Measurements from ENCODE around the gene TTLL5. TPM values are rescaled to one million over a fixed set of nuclear protein-coding genes. Genes with fewer than 3 reads are reported as not detected.

TTLL5 gene
- total and polyA plus RNA-seq, 2 of the 13 experiments (the other 11 are each of a cell fraction or from before 2014, with no cell fraction given): 11.8 to 18.8 TPM

- peak overlapping the region; percentile 31 for H3K27ac ChIP-seq (ENCODE audit: extremely low read length, insufficient read depth, low read length)
- peak; percentile 36; the same call in 1 of the 2 replicates for TF ChIP-seq CREM (IDR thresholded peaks at IDR 0.05)
- TF ChIP-seq CREM (CRISPR knock-in tag; IDR thresholded peaks at IDR 0.05): no peak
- no peak for TF ChIP-seq ATF2 (CRISPR knock-in tag; IDR thresholded peaks at IDR 0.05)
- peak; percentile 78 for TF ChIP-seq CREB1 (IDR thresholded peaks at IDR 0.05)
- peak; percentile 48 for TF ChIP-seq CREB1 (CRISPR knock-in tag; IDR thresholded peaks at IDR 0.05)
- TF ChIP-seq CCDC6 (CRISPR knock-in tag; IDR thresholded peaks at IDR 0.05): no peak
- TF ChIP-seq SOX6 (IDR thresholded peaks at IDR 0.05): no peak
- peak; percentile 48; the same call in 1 of the 2 replicates for TF ChIP-seq SOX6 (CRISPR knock-in tag; IDR thresholded peaks at IDR 0.05)
- TF ChIP-seq FOXA3 (CRISPR knock-in tag; IDR thresholded peaks at IDR 0.05): peak; percentile 76; the same call in 1 of the 2 replicates
- peak; percentile 53; the same call in 1 of the 2 replicates for TF ChIP-seq FOXJ3 (CRISPR knock-in tag; IDR thresholded peaks at IDR 0.05; ENCODE audit: borderline replicate concordance)
- TF ChIP-seq NR2C2 (CRISPR knock-in tag; IDR thresholded peaks at IDR 0.05; ENCODE audit: borderline replicate concordance): 0 out of 2 replicates have a peak, but pooled peaks have one; percentile 19
- TF ChIP-seq FOXA1 (IDR thresholded peaks at IDR 0.05): peak; percentile 73
- TF ChIP-seq FOXA1 (CRISPR knock-in tag; IDR thresholded peaks at IDR 0.05): peak; percentile 65
- no peak for TF ChIP-seq CBX2 (IDR thresholded peaks at IDR 0.05; ENCODE audit: low read depth, low read length)
- TF ChIP-seq CBX2 (CRISPR knock-in tag; IDR thresholded peaks at IDR 0.05; ENCODE audit: low read depth): no peak
- no peak for TF ChIP-seq YY1 (IDR thresholded peaks at IDR 0.05; ENCODE audit: insufficient read depth, insufficient replicate concordance, low read depth, low read length)
- TF ChIP-seq ARID5B (CRISPR knock-in tag; IDR thresholded peaks at IDR 0.05): peak; percentile 77
- peak; percentile 30; the same call in 1 of the 2 replicates for TF ChIP-seq ZNF362 (CRISPR knock-in tag; IDR thresholded peaks at IDR 0.05; ENCODE audit: borderline replicate concordance)
- TF ChIP-seq THAP11 (CRISPR knock-in tag; IDR thresholded peaks at IDR 0.05): peak; percentile 44; the same call in 1 of the 2 replicates
- peak; percentile 57; the same call in 1 of the 2 replicates for TF ChIP-seq RARA (CRISPR knock-in tag; IDR thresholded peaks at IDR 0.05)
- TF ChIP-seq ZNF878 (CRISPR knock-in tag; IDR thresholded peaks at IDR 0.05): no peak
Observed at GRCh38 chr14:75643985-75644384, 17.1 kb upstream of the TTLL5 start.

More at GRCh38 chr14:75643985-75644384, 17.1 kb upstream of the TTLL5 start:
- H3K79me2 ChIP-seq (ENCODE audit: insufficient read depth, low read length): no peaks in the 10 kb centered on the region
- no peak overlapping the region for H3K4me3 ChIP-seq (replicated peaks in 1 of 3; ENCODE audit: insufficient read depth in 1 of 3, low read depth in 2 of 3, low read length in 3 of 3)
- H4K20me1 ChIP-seq (ENCODE audit: insufficient read depth, low read length): no peaks in the 10 kb centered on the region
- H2AFZ ChIP-seq (ENCODE audit: low read length): no peak overlapping the region
- CTCF ChIA-PET (ENCODE audit: low intra/inter-chr PET ratio, low total read pairs): no interaction called here
- no TSS peak for BruUV-seq (replicated peaks)
- in situ Hi-C loops (cut with HindIII; ENCODE audit: extremely low pct_ligation_motif_present, low pct_unique_long_range_greater_than_20kb): no loop called here
- H3K9ac ChIP-seq (ENCODE audit: insufficient read depth, low read depth, low read length): no peak overlapping the region
- ATAC-seq (no peak), FAIRE-seq (no peak), DNase-seq (ENCODE audit: low spot score) (peak; percentile 73)
- intact Hi-C loops (cut with micrococcal nuclease; ENCODE audit: unreplicated experiment): no loop called here
- POLR2A ChIA-PET: interaction anchor here (1.3 to 4.0 kb wide), 2 partner anchors 17 to 65 kb away, joined by 4 to 22 read pairs; partner anchors contain the start of genes ERG28, FLVCR2 and TTLL5
- no peak overlapping the region for H3K4me2 ChIP-seq (ENCODE audit: low read depth, low read length)
- no peaks in the 10 kb centered on the region for H3K9me3 ChIP-seq (ENCODE audit: low read length)
- 42% methylated on average over 4 of the region's 4 CpGs for WGBS (ENCODE audit: low lambda C conversion rate)
- no peaks in the 10 kb centered on the region for H3K27me3 ChIP-seq (ENCODE audit: control insufficient read depth in 1 of 2, insufficient read depth in 2 of 2, low read length in 2 of 2)
- H3K4me1 ChIP-seq (ENCODE audit: insufficient read depth, low read length): peaks cover 60% of the 10 kb centered on the region
- peaks cover 2 to 12% of the 10 kb centered on the region in 2 experiments; a peak in 4 of 5 replicates for H3K36me3 ChIP-seq (replicated peaks in 1 of 2; ENCODE audit: control insufficient read depth in 1 of 2, insufficient read depth in 2 of 2, low read length in 2 of 2)
